SK-MEL-5 (cell line): ENCODE results near the gene SETBP1. TPM values are rescaled to one million over a fixed set of nuclear protein-coding genes. Genes with fewer than 3 reads are reported as not detected.

ENCODE experiments used
- DNase-seq: peaks from one replicate; pipeline ENCODE4 v3.0.0-alpha.2; 2016; ENCODE audit warnings: low read depth, low spot score
- in situ Hi-C: cut with HindIII; loops from 2 replicates; pipeline ENCODE4 v1.10.0; 2016; ENCODE audit warnings: low sequenced_read_pairs, high pct_unique_total_duplicates, low pct_unique_long_range_greater_than_20kb
- total RNA-seq: library from RNA; depleted of rRNA; stranded (reverse); fragments of >200 nt; shearing (Covaris generic); gene quantifications from 2 replicates; pipeline ENCODE4 v1.2.3, GENCODE V29; 2014

Gene SETBP1
- total RNA-seq, 1 experiment from 2014 or later, result 2.3 TPM

GRCh38 chr18:44737623-44738022 lies 56.9 kb downstream of the SETBP1 start:
- in situ Hi-C loops, result no loop called here
- DNase-seq, result peak; percentile 40

- no peak for DNase-seq
- in situ Hi-C loops, result no loop called here
Measured at GRCh38 chr18:44740000-44740399, 59.3 kb downstream of the SETBP1 start.

GRCh38 chr18:44741085-44741484 lies 60.4 kb downstream of the SETBP1 start:
- DNase-seq, result no peak
- in situ Hi-C loops, result no loop called here

GRCh38 chr18:44741511-44741910 lies 60.8 kb downstream of the SETBP1 start:
- no peak for DNase-seq
- in situ Hi-C loops, result no loop called here

- in situ Hi-C loops, result no loop called here
- no peak for DNase-seq
Measured at GRCh38 chr18:44742126-44742525, 61.4 kb downstream of the SETBP1 start.

GRCh38 chr18:44742718-44743311 lies 62.1 kb downstream of the SETBP1 start:
- in situ Hi-C loops, result no loop called here
- DNase-seq, result no peak

- in situ Hi-C loops, result no loop called here
- no peak for DNase-seq
Measured at GRCh38 chr18:44743631-44744030, 62.9 kb downstream of the SETBP1 start.

- no peak for DNase-seq
- in situ Hi-C loops, result no loop called here
Measured at GRCh38 chr18:44744161-44745121, 63.8 kb downstream of the SETBP1 start.

- no peak for DNase-seq
- in situ Hi-C loops, result no loop called here
Measured at GRCh38 chr18:44747157-44747556, 66.5 kb downstream of the SETBP1 start.

GRCh38 chr18:44748582-44748981 lies 67.9 kb downstream of the SETBP1 start:
- in situ Hi-C loops, result no loop called here
- no peak for DNase-seq

- no peak for DNase-seq
- in situ Hi-C loops, result no loop called here
Measured at GRCh38 chr18:44750774-44751173, 70.1 kb downstream of the SETBP1 start.

GRCh38 chr18:44754567-44754966 lies 73.9 kb downstream of the SETBP1 start:
- DNase-seq, result no peak
- in situ Hi-C loops, result no loop called here

- in situ Hi-C loops, result no loop called here
- DNase-seq, result no peak
Measured at GRCh38 chr18:44758861-44759631, 78.4 kb downstream of the SETBP1 start.

GRCh38 chr18:44759925-44760342 lies 79.2 kb downstream of the SETBP1 start:
- DNase-seq, result no peak
- in situ Hi-C loops, result no loop called here

GRCh38 chr18:44761812-44762211 lies 81.1 kb downstream of the SETBP1 start:
- in situ Hi-C loops, result no loop called here
- DNase-seq, result no peak

- DNase-seq, result no peak
- in situ Hi-C loops, result no loop called here
Measured at GRCh38 chr18:44763327-44763726, 82.6 kb downstream of the SETBP1 start.

GRCh38 chr18:44764863-44765262 lies 84.2 kb downstream of the SETBP1 start:
- no peak for DNase-seq
- in situ Hi-C loops, result no loop called here

- in situ Hi-C loops, result no loop called here
Measured at GRCh38 chr18:44765456-44765855, 84.8 kb downstream of the SETBP1 start.

More at GRCh38 chr18:44765456-44765855, 84.8 kb downstream of the SETBP1 start:
- no peak for DNase-seq
